GM12872 (cell line): Measurements from ENCODE around the gene IFNLR1.
A peak's percentile ranks its signal among the peaks of the same experiment; 100 is the strongest.

Experiments used
- CTCF ChIP-seq: IDR thresholded peaks from 3 replicates; pipeline ENCODE4 v1.5.1; 2011; ENCODE audit warnings: low read depth, mild to moderate bottlenecking, low read length, moderate library complexity; ENCODE audit not compliant: insufficient read depth

The IFNLR1 gene

GRCh38 chr1:24165500-24165899 is 21.6 kb downstream of the IFNLR1 start:
- no peak for TF ChIP-seq CTCF

- TF ChIP-seq CTCF, result no peak
These were observed 23.1 kb downstream of the IFNLR1 start for GRCh38 chr1:24164004-24164403.

- TF ChIP-seq CTCF, result no peak
These were observed 24.9 kb downstream of the IFNLR1 start for GRCh38 chr1:24162201-24162600.

GRCh38 chr1:24161270-24161669 is 25.8 kb downstream of the IFNLR1 start:
- TF ChIP-seq CTCF, result no peak

GRCh38 chr1:24159366-24159765 is 27.7 kb downstream of the IFNLR1 start:
- TF ChIP-seq CTCF, result no peak

GRCh38 chr1:24157918-24158481 is 29.1 kb downstream of the IFNLR1 start:
- peak; percentile 37; the same call in 1 of the 3 replicates for TF ChIP-seq CTCF

- TF ChIP-seq CTCF, result no peak
These were observed 30.4 kb downstream of the IFNLR1 start for GRCh38 chr1:24156542-24157260.
